ENCODE data around the gene NTM.

GRCh38 chr11:131924001-131924400, 553.6 kb downstream of the NTM start:
- TF ChIP-seq, protein P1, sequence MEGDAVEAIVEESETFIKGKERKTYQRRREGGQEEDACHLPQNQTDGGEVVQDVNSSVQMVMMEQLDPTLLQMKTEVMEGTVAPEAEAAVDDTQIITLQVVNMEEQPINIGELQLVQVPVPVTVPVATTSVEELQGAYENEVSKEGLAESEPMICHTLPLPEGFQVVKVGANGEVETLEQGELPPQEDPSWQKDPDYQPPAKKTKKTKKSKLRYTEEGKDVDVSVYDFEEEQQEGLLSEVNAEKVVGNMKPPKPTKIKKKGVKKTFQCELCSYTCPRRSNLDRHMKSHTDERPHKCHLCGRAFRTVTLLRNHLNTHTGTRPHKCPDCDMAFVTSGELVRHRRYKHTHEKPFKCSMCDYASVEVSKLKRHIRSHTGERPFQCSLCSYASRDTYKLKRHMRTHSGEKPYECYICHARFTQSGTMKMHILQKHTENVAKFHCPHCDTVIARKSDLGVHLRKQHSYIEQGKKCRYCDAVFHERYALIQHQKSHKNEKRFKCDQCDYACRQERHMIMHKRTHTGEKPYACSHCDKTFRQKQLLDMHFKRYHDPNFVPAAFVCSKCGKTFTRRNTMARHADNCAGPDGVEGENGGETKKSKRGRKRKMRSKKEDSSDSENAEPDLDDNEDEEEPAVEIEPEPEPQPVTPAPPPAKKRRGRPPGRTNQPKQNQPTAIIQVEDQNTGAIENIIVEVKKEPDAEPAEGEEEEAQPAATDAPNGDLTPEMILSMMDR (IDR thresholded peaks at IDR 0.05; ENCODE audit: extremely low read depth in 1 of 2, insufficient read depth in 1 of 2, low read depth in 1 of 2, low read length in 2 of 2) = no peak
- TF ChIP-seq POLR2A (IDR thresholded peaks at IDR 0.05; ENCODE audit: low read depth, low read length) = no peak
- no peak for TF ChIP-seq EZH2 (IDR thresholded peaks at IDR 0.05; ENCODE audit: borderline replicate concordance, low read depth, low read length, severe bottlenecking)
- no peak for TF ChIP-seq POLR2AphosphoS5 (IDR thresholded peaks at IDR 0.05; ENCODE audit: insufficient read depth, low read depth, low read length)

Measured in endothelial cell of umbilical vein (primary cell).